Thoracic aorta endothelial cell (primary cell): ENCODE data around the gene TTC27. TPM values are rescaled to one million over a fixed set of nuclear protein-coding genes. Genes with fewer than 3 reads are reported as not detected.

Experiments
- small RNA-seq: library from RNA; depleted of rRNA; stranded (forward); fragments of <200 nt; gene quantifications from one replicate; pipeline ENCODE3, GENCODE V24; 2012
- total RNA-seq: library from RNA; depleted of rRNA; stranded (reverse); fragments of >200 nt; gene quantifications from 2 replicates; pipeline ENCODE4 v1.2.3, GENCODE V29; 2012

Gene TTC27
- total RNA-seq, result 30.3 and 32.3 TPM in 2 replicates

DNA sequence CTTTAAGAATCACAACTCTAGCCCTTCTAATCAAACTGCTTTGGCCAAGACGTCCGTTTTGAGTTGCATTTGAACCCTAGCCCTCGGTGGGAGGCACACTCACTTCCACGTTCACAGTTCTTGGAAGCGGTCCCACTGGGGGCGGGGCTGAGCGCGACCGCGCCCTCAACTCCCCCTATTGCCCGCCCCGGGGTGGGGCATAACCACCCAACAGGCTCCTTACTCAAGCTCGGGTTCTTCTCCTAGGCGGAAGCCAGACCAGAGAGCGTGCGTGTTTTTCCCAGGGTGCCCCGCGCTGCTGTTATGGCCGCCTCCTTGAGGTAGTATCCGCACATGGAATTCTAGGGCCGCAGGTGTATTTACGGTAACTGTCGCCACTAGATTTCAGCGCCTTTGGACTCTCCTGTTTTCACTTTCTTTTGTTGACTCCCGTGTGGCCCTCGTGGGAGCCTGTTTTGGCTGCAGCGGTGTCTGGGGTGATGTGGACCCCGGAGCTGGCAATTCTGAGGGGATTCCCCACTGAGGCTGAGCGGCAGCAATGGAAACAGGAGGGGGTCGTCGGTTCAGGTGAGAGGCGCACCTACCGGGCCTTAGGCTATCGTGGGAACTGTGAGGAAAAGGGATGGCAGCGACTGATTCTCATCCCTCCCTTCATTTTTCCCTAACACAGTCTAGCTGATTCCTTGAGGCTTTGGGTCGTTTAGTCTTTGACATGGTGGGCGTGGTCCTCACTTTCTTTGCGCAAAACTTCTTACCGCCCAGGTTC is at the start of gene TTC27:
TTC27 (plus strand) TSS at position 237 of the 766 bp plus-strand sequence; CDS start at position 480, 243 bp downstream.

Small RNAs within 50 kb of the gene (small RNA-seq; reads per million reads assigned to genes)
- not detected for gene MIR4765
